ENCODE data around the gene GABBR2.
"Not testable (repeated sequence)": the region's sequence is repeated elsewhere in the genome, so short reads cannot be mapped to it uniquely, and the experiment has no call there.

Gene GABBR2

DNA sequence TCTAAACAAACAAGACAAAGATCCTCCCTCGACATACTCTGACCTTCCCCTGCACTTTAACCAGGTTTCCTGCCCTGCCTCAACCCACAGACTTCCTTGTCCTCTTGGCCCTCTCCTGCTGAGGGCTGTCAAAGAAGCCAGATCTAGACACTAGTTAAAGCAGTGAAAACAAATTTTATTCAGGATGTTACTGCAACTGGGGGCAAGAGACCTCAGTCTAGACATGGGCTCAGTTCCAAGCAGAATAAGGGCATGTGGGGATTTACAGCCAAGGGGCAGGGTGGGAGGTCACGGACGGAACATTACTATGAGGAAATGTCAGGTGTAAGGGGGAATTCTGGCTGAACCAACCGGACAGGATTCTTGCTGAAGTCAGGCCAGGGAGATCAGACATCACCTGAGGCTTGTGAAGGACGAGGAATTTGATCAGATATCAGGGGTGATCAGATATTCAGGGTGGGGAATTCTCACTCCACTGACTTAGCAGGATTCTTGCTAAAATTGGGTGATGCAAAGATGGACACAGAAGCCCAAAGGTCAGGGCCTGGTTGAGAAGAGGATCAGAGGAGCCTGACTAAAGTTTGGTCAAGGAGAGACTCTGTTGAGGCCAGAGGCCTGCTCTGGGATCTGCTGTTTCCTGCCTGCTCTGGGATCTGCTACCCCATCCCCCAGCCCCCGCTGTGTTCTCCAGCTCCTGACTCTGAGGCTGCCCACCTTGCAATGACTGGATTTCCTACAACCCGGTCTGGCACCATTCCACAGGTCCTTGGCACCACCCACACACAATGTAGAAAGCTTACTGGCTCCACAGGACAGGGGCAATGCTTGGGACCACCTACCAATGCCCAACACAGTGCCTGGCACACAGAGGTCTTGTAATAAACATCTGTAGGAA, 21.5 kb downstream of the GABBR2 start:
- no peak for DNase-seq
- no peak overlapping the region for H3K27ac Mint-ChIP-seq
- H3K9me3 Mint-ChIP-seq: no peaks in the 10 kb centered on the region
- H3K27me3 Mint-ChIP-seq: peaks cover 13% of the 10 kb centered on the region
- CTCF ChIA-PET: no interaction called here
- H3K4me3 Mint-ChIP-seq: no peak overlapping the region
- no peaks in the 10 kb centered on the region for H3K36me3 Mint-ChIP-seq
- H3K4me1 Mint-ChIP-seq: peaks cover 2% of the 10 kb centered on the region

DNA sequence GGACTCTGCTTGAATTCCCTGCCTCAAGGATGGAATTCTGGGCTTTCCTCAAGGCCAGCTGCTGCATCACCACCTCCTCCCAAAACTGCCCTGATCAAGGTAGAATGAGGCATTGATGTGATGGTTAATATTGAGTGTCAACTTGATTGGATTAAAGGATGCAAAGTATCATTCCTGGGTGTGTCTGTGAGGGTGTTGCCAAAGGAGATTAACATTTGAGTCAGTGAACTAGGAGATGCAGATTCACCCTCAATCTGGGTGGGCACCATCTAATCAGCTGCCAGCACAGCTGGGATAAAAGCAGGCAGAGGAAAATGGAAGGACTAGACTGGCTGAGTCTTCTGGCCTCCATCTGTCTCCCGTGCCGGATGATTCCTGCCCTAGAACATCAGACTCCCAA, 23.9 kb downstream of the GABBR2 start:
- DNase-seq, H3K9me3 Mint-ChIP-seq, H3K27me3 Mint-ChIP-seq, CTCF ChIA-PET, H3K4me3 Mint-ChIP-seq, H3K27ac Mint-ChIP-seq, H3K36me3 Mint-ChIP-seq, H3K4me1 Mint-ChIP-seq: not testable (repeated sequence)

DNA sequence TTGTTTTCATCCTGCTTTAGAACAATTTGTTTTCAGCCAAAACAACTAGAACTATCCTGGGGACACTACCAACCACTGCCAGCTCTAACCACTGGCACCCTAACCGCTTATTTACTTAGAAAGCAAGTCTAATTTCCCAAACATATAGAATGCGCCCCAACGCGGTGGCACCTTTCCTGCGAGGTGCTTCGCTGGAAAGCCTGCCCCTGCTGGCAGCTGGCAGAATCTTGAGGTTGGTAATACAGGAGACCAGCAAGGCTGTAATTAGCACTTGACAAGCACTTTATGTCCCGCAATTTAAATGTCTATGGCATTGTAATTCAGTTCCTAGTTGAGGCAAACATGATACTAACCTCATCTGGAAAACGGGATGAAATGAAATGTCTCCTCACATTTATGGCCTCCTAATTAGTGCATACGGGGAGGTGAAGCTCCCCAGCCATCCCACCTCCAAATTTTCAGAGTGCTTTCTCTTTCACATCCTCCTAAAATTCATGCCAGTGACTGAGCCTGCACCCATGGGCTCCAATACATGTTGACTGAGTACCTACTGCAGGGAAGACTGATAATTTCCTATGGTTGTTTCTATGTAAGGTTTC, 30.4 kb downstream of the GABBR2 start:
- Mint-ChIP-seq H3K4me1 (no peaks in the 10 kb centered on the region), H3K36me3 (no peaks in the 10 kb centered on the region), H3K27me3 (peaks cover 38% of the 10 kb centered on the region), H3K4me3 (no peak overlapping the region), H3K9me3 (no peaks in the 10 kb centered on the region), H3K27ac (no peak overlapping the region)
- DNase-seq: no peak
- CTCF ChIA-PET: no interaction called here

DNA sequence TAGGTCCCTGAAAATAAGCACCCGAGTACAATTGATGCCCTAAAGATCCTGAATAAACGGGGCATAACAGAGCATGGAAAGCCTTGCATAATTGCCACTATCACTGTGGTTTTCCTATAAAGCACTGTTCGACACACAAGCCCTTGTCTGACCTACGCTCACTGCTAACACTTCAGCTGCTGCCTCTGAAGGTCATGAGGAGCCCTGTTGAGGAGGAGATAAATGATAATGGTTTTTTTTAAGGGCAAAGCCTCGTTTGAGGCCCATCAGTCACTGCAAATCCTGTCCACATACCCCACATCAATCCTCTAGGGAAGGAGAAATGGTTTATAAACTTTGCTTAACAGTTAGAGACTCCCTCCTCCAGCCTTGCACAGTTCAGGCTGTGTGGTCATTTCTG, 35.1 kb downstream of the GABBR2 start:
- no peaks in the 10 kb centered on the region for H3K9me3 Mint-ChIP-seq
- H3K27me3 Mint-ChIP-seq: peaks cover 46% of the 10 kb centered on the region
- CTCF ChIA-PET: no interaction called here
- H3K4me3 Mint-ChIP-seq: no peak overlapping the region
- no peak for DNase-seq
- H3K36me3 Mint-ChIP-seq: no peaks in the 10 kb centered on the region
- no peaks in the 10 kb centered on the region for H3K4me1 Mint-ChIP-seq
- H3K27ac Mint-ChIP-seq: no peak overlapping the region

DNA sequence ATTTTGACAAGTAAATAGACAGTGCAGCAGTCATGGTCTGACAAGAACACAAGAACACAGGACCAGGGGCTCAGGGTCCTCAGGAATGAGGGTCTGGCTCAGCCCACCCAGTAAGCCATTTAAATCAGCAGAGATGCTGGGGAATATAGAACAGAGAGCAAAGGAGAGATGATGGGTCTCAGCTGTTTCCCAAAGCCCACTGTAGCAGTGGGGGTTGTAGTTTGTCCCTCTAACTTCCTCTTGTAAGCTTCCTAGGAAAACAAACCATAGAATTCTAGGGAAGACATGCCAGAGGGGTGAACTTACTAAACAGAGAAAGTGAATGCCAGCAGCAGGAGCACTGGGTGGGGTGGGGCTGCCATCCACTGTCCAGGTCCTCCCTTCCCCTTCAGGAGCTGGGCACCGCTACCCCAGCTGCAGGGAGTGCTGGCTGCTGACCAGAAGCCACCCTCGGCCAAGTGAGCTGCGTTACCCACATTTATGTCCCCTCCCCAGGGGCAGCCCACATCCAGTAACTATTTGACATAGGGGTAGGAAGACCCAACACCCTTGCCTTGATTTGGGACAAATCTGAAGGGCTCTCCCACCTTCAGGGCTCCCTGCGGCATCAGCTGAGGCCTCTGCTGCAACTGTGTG, 41.6 kb downstream of the GABBR2 start:
- CTCF ChIA-PET: interaction anchor here (0.9 kb wide), 1 partner anchor 14 kb away, joined by 3 read pairs; no protein-coding TSS in a partner anchor
- H3K9me3 Mint-ChIP-seq: no peaks in the 10 kb centered on the region
- no peaks in the 10 kb centered on the region for H3K4me1 Mint-ChIP-seq
- H3K36me3 Mint-ChIP-seq: no peaks in the 10 kb centered on the region
- no peak overlapping the region for H3K27ac Mint-ChIP-seq
- H3K27me3 Mint-ChIP-seq: peaks cover 14% of the 10 kb centered on the region
- DNase-seq: no peak
- no peak overlapping the region for H3K4me3 Mint-ChIP-seq

DNA sequence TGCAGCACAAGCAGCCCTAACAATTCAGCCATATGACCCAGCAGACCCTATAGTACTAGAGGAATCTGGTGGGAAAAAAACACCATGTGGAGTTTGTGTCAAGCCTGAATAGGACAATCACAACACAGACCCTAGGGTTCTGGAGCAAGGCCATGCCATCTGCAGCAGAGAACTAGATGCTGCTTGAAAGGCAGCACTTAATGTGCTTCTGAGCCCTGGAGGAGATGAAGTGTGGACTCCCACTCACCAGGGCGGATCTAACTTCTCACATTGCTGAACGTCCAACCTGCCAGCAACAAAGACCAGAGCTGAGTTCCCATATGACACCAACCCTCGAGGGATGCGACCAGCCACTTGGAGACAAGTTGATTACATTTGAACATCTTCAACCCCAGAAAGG, 43.2 kb downstream of the GABBR2 start:
- CTCF ChIA-PET: no interaction called here
- no peaks in the 10 kb centered on the region for H3K9me3 Mint-ChIP-seq
- DNase-seq: no peak
- no peak overlapping the region for H3K4me3 Mint-ChIP-seq
- peaks cover 18% of the 10 kb centered on the region for H3K27me3 Mint-ChIP-seq
- no peak overlapping the region for H3K27ac Mint-ChIP-seq
- no peaks in the 10 kb centered on the region for H3K4me1 Mint-ChIP-seq
- no peaks in the 10 kb centered on the region for H3K36me3 Mint-ChIP-seq

DNA sequence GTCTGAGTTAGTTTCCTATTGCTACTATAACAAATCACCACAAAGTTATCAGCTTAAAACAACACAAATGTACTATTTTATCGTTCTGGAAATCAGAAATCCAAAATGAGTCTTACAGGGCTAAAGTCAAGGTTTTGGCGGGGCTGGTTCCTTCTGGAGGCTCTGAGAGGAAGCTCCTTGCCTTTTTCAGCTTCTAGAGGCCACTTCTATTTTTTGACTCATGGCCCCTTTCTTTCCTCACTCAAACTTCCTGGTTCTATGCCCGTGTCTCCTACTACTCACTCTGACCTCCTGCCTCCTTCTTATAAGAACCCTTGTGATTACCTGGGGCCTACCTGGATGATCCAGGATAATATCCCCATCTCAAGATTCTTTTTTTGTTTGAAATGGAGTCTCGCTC, 48.2 kb downstream of the GABBR2 start:
- H3K27ac Mint-ChIP-seq: no peak overlapping the region
- peaks cover 18% of the 10 kb centered on the region for H3K27me3 Mint-ChIP-seq
- H3K4me3 Mint-ChIP-seq: no peak overlapping the region
- no peaks in the 10 kb centered on the region for H3K36me3 Mint-ChIP-seq
- CTCF ChIA-PET: no interaction called here
- no peak for DNase-seq
- no peaks in the 10 kb centered on the region for H3K9me3 Mint-ChIP-seq
- H3K4me1 Mint-ChIP-seq: no peaks in the 10 kb centered on the region

DNA sequence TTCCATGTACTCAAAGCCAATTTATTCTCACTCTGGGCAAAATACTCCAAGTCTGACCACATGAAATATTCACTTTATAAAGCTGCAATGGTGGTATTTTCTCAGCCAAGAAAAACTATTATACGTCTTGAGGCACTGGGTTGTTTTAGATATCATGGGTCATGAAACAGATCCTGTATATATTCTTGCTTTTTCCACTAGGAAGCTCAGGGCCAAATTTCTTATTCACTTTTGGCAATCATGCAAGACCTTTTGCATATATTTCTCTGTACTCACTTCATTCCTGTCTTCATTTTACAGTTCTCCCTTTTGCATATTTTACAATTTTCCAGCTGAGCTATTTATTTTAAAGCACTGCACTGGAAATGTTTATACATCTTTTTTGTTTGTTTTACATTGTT, 49.8 kb downstream of the GABBR2 start:
- no peaks in the 10 kb centered on the region for H3K36me3 Mint-ChIP-seq
- H3K9me3 Mint-ChIP-seq: no peaks in the 10 kb centered on the region
- no peak overlapping the region for H3K4me3 Mint-ChIP-seq
- no peaks in the 10 kb centered on the region for H3K4me1 Mint-ChIP-seq
- no peak overlapping the region for H3K27ac Mint-ChIP-seq
- DNase-seq: no peak
- CTCF ChIA-PET: no interaction called here
- H3K27me3 Mint-ChIP-seq: peaks cover 18% of the 10 kb centered on the region

DNA sequence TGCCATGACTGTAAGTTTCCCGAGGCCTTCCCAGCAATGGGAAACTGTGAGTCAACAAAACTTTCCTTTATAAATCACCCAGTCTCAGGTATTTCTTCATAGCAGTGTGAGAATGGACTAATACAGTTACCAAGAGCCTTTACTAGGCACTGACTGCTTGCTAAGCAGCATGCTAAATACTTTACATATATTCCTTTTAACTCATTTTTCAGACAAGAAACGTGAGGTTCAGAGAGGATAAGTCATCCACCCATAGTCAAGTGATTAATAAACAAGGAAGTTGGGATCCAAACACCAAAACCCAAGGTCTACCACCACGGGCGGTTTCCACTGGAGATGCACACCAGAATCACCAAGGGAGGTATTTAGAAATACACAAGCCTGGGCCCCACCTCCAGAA, 50.8 kb downstream of the GABBR2 start:
- Mint-ChIP-seq H3K27ac (no peak overlapping the region), H3K27me3 (peaks cover 18% of the 10 kb centered on the region), H3K36me3 (no peaks in the 10 kb centered on the region), H3K4me1 (no peaks in the 10 kb centered on the region), H3K9me3 (no peaks in the 10 kb centered on the region), H3K4me3 (no peak overlapping the region)
- CTCF ChIA-PET: no interaction called here
- DNase-seq: no peak

DNA sequence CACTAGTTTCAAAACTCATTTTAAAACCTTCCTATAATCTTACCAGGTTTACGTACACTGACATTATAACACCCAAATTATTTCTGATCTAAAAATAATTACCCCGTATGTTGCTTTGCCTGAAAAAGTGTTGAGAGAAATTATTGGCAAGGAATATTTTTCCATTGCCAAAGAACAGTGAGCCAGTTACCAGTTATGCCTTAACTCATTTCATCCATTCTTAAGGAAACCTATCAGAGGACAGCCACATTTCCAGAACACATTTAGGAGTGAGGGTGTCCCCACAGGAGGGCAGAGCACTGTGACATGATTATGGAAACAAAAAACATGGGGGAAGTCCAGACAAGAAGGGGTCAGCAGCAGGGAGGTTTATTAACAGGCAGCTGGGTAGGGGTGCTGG, 52.2 kb downstream of the GABBR2 start:
- CTCF ChIA-PET: no interaction called here
- no peak for DNase-seq
- H3K27ac Mint-ChIP-seq: no peak overlapping the region
- H3K27me3 Mint-ChIP-seq: peaks cover 15% of the 10 kb centered on the region
- no peak overlapping the region for H3K4me3 Mint-ChIP-seq
- no peaks in the 10 kb centered on the region for H3K9me3 Mint-ChIP-seq
- no peaks in the 10 kb centered on the region for H3K4me1 Mint-ChIP-seq
- no peaks in the 10 kb centered on the region for H3K36me3 Mint-ChIP-seq

DNA sequence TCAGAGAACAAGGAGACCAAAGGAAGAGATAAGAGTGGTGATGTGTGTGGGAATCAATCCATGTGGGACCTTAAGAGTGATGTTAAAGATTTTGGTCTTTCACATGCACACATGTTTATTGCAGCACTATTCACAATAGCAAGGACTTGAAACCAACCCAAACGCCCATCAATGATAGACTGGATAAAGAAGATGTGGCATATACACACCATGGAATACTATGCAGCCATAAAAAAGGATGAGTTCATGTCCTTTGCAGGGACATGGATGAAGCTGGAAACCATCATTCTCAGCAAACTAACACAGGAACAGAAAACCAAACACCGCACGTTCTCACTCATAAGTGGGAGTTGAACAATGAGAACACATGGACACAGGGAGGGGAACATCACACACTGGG, 53.3 kb downstream of the GABBR2 start:
- H3K27ac Mint-ChIP-seq, H3K36me3 Mint-ChIP-seq, H3K9me3 Mint-ChIP-seq, H3K4me1 Mint-ChIP-seq, H3K4me3 Mint-ChIP-seq, CTCF ChIA-PET, H3K27me3 Mint-ChIP-seq, DNase-seq: not testable (repeated sequence)

DNA sequence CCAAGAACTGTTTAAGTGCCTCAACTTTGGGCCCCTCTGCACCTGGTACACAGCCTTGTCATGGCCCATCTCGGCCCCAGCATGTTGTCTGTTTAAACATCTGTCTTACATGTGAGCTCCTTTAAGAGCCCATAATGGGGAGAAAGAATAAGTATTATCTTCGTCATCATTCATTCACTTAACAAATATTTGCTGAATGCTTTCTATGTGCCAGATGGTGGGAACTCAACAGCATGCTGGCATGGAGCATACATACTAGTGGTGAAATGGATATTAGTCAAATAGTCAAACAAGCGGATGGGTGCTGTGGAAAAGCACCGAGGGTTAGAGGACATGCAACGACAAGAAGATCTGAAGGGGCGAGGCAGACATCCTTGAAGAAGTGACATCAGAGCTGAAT, 54.5 kb downstream of the GABBR2 start:
- no peaks in the 10 kb centered on the region for H3K36me3 Mint-ChIP-seq

DNA sequence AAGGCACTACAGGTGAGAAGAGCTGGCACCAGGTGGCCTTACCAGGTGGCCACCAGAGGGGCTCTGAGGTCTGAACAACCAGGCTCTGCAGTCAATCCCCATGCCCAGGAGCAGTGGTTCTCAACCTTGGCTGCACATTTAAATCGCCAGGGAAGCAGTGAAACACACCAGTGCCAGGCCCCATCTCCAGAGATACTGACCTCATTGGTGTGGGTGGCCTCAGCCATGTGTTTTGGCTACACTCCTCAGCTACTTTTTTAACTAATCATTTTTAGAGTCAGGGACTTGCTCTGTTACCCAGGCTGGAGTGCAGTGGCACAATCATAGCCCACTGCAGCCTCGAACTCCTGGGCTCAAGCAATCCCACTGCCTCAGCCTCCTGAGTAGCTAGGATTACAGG, 56.0 kb downstream of the GABBR2 start:
- no peaks in the 10 kb centered on the region for H3K4me1 Mint-ChIP-seq
- peaks cover 8% of the 10 kb centered on the region for H3K27me3 Mint-ChIP-seq
- no peak overlapping the region for H3K27ac Mint-ChIP-seq
- DNase-seq: no peak
- no peaks in the 10 kb centered on the region for H3K36me3 Mint-ChIP-seq
- no peaks in the 10 kb centered on the region for H3K9me3 Mint-ChIP-seq
- CTCF ChIA-PET: interaction anchor here (1.0 kb wide), 1 partner anchor 14 kb away, joined by 3 read pairs; no protein-coding TSS in a partner anchor
- H3K4me3 Mint-ChIP-seq: no peak overlapping the region

More for the DNA sequence above, 54.5 kb downstream of the GABBR2 start:
- H3K4me3 Mint-ChIP-seq: no peak overlapping the region
- no peaks in the 10 kb centered on the region for H3K4me1 Mint-ChIP-seq
- H3K27ac Mint-ChIP-seq: no peak overlapping the region
- H3K9me3 Mint-ChIP-seq: no peaks in the 10 kb centered on the region
- peaks cover 8% of the 10 kb centered on the region for H3K27me3 Mint-ChIP-seq
- CTCF ChIA-PET: interaction anchor here (0.9 kb wide), 1 partner anchor 28 kb away, joined by 3 read pairs; no protein-coding TSS in a partner anchor
- DNase-seq: no peak

DNA sequence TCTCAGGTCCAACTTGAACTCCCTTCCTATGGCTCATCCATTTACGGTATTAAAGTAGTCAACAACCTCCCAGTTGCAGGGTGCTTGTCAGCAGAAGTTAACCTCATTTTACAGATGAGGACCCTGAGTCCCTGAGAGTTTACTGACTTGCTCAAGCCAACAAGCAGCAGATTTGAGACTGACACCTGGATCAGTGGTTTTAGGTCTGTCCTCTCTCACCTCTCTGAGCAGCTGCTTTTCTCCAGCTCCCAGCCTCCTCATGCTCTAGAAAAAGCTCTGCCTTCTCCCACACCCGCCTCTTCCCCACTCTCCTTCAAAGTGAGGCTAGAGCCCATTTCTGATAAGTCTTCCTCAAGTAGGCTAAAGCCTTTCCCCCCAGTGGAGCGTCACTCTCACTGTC, 56.4 kb downstream of the GABBR2 start:
- Mint-ChIP-seq H3K27me3 (peaks cover 8% of the 10 kb centered on the region), H3K36me3 (no peaks in the 10 kb centered on the region), H3K4me1 (no peaks in the 10 kb centered on the region), H3K9me3 (no peaks in the 10 kb centered on the region), H3K27ac (no peak overlapping the region), H3K4me3 (no peak overlapping the region)
- no peak for DNase-seq
- CTCF ChIA-PET: no interaction called here

DNA sequence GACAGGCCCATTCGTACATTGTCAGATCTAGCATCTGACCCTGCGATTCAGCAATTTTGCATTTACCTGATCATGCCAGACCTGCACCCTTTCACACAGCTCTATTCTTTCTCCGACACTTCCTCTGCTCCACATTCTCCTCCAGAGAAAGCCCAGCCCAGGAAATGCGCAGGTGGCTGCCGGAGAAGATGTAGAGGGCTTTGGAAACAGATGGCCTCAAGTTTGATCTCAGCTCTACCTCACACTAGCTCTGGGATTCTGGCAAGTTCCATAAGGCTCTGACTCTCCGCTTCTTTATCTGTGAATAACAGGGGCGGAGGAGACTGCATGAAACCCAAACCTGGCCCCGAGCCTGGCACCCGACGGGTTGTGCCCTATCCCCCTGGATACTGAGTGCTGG, 61.5 kb downstream of the GABBR2 start:
- no peak for DNase-seq
- CTCF ChIA-PET: no interaction called here
- no peak overlapping the region for H3K27ac Mint-ChIP-seq
- no peaks in the 10 kb centered on the region for H3K9me3 Mint-ChIP-seq
- H3K4me3 Mint-ChIP-seq: no peak overlapping the region
- no peaks in the 10 kb centered on the region for H3K36me3 Mint-ChIP-seq
- no peaks in the 10 kb centered on the region for H3K4me1 Mint-ChIP-seq
- H3K27me3 Mint-ChIP-seq: peaks cover 13% of the 10 kb centered on the region
